Measurements from ENCODE around the gene HPDL.

The HPDL gene

GRCh38 chr1:45299296-45299695 is 27.4 kb upstream of the HPDL start:
- H3K4me3 ChIP-seq (ENCODE audit: low read depth, low read length): no peak overlapping the region
- no peak for TF ChIP-seq CTCF (IDR thresholded peaks at IDR 0.05; ENCODE audit: insufficient read depth, low read length, missing control alignments)
- DNase-seq (ENCODE audit: low read depth, low spot score): no peak
- ChIA-PET CTCF (interaction anchor here (0.8 to 19.3 kb wide), 15 partner anchors 11 to 466 kb away, joined by 3 to 950 read pairs (median 3); partner anchors contain the start of genes HECTD3 and UROD), POLR2A (no interaction called here)

GRCh38 chr1:45299981-45300668 is 26.6 kb upstream of the HPDL start:
- ChIA-PET POLR2A (interaction anchor here (1.1 kb wide), 1 partner anchor 281 kb away, joined by 3 read pairs; no protein-coding TSS in a partner anchor), CTCF (interaction anchor here (0.6 to 19.3 kb wide), 33 partner anchors 8 to 584 kb away, joined by 3 to 950 read pairs (median 3); partner anchors contain the start of genes HECTD3, MUTYH, TOE1 and UROD)
- DNase-seq (ENCODE audit: low read depth, low spot score): no peak
- H3K4me3 ChIP-seq (ENCODE audit: low read depth, low read length): no peak overlapping the region
- TF ChIP-seq CTCF (IDR thresholded peaks at IDR 0.05; ENCODE audit: insufficient read depth, low read length, missing control alignments): peak; percentile 67

DNA sequence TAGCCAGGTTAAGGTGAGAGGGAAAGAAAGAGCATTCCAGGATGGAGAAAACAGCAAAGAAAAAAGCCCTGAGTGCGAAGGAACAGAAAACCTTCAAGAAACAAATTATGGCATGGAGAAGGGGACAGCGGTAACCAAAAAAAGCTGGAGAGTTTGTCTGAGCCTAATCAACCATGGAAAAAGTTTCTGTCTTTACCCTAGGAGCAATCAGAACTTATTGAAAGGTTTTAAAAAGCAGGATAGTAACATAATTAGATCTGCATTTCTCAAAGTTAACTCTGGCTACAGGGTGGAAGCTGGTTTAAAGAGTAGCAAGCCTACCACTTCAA is 26.1 kb upstream of the HPDL start:
- ChIA-PET POLR2A (interaction anchor here (1.1 kb wide), 1 partner anchor 282 kb away, joined by 3 read pairs; no protein-coding TSS in a partner anchor), CTCF (interaction anchor here (0.7 to 19.3 kb wide), 22 partner anchors 9 to 585 kb away, joined by 3 to 950 read pairs (median 3); partner anchors contain the start of genes HECTD3, MUTYH, TOE1 and UROD)
- no peak for TF ChIP-seq CTCF (IDR thresholded peaks at IDR 0.05; ENCODE audit: insufficient read depth, low read length, missing control alignments)
- DNase-seq (ENCODE audit: low read depth, low spot score): no peak
- H3K4me3 ChIP-seq (ENCODE audit: low read depth, low read length): no peak overlapping the region

DNA sequence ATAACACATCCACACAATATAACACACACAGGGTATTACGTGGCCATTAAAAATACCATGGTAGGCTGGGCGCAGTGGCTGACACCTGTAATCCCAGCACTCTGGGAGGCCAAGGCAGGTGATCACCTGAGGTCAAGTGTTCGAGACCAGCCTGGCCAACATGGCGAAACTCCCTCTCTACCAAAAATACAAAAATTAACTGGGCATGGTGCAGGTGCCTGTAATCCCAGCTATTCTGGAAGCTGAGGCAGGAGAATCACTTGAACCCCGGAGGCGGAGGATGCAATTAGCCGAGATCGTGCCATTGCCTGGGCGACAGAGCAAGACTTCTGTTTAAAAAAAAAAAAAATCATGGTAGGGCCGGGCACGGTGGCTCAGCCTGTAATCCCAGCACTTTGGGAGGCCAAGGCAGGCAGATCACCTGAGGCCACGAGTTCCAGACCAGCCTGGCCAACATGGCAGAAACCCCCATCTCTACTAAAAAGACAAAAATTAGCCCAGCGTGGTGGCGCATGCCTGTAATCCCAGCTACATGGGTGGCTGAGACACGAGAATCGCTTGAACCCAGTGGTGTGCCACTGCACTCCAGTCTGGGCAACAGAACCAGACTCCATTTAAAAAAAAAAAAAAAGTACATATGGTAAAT is 24.1 kb upstream of the HPDL start:
- no peak for TF ChIP-seq CTCF (IDR thresholded peaks at IDR 0.05; ENCODE audit: insufficient read depth, low read length, missing control alignments)
- H3K4me3 ChIP-seq (ENCODE audit: low read depth, low read length): peak overlapping the region; percentile 63
- POLR2A ChIA-PET: interaction anchor here (0.6 to 1.8 kb wide), 5 partner anchors 37 to 291 kb away, joined by 5 to 20 read pairs (median 8); partner anchors contain the start of genes HECTD3, MUTYH, PRDX1 and TOE1
- CTCF ChIA-PET: interaction anchor here (1.1 to 19.3 kb wide), 13 partner anchors 8 to 572 kb away, joined by 3 to 950 read pairs (median 5); partner anchors contain the start of genes HECTD3, MUTYH, RNU5D-1 and TOE1
- no peak for DNase-seq (ENCODE audit: low read depth, low spot score)

- DNase-seq (ENCODE audit: low read depth, low spot score): peak; percentile 82
- POLR2A ChIA-PET: interaction anchor here (0.8 to 1.8 kb wide), 9 partner anchors 24 to 597 kb away, joined by 3 to 20 read pairs (median 5); partner anchors contain the start of genes EIF2B3, HECTD3, MMACHC and MUTYH
Observed at GRCh38 chr1:45303520-45304310, 23.0 kb upstream of the HPDL start.

More at GRCh38 chr1:45303520-45304310, 23.0 kb upstream of the HPDL start:
- H3K4me3 ChIP-seq (ENCODE audit: low read depth, low read length): peak overlapping the region; percentile 79
- CTCF ChIA-PET: interaction anchor here (0.6 to 19.3 kb wide), 19 partner anchors 9 to 545 kb away, joined by 3 to 950 read pairs (median 4); partner anchors contain the start of genes HECTD3, MUTYH, TOE1 and UROD
- TF ChIP-seq CTCF (IDR thresholded peaks at IDR 0.05; ENCODE audit: insufficient read depth, low read length, missing control alignments): peak; percentile 82

Measured in AG04449 (cell line).